ENCODE measurements around the gene B4GALNT2.
"Not testable (repeated sequence)": the region's sequence is repeated elsewhere in the genome, so short reads cannot be mapped to it uniquely, and the experiment has no call there.

The B4GALNT2 gene

DNA sequence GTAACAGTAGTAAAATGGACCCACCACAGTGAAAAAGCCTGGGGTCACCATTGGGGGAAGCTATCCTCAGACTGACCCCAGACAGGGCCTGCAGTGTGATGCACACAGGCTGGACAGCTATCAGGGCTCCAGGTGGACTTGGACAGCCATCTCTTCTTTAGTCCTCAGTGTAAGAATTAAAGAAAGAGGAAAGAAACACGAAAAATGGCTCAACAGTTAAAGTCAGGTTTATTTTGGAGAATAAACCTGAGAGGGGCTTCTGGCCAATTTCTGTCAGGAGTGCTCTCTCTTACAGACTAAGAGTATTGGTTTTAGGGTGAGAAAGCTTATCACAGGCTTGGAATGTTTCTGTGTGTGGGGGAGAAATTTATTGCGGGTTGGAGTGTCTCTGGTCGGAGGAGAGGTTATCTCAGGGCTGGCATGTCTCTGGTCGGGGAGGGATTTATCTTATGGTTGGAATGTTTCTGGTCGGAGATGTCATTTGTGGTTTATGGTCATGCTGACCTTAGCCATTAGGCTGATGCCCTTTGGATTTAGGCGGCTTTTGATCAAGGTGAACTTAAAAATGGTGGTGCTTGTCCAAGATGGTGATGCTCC, 10.8 kb upstream of the B4GALNT2 start:
- DNase-seq = no peak

- no peak for DNase-seq
These were observed 10.0 kb upstream of the B4GALNT2 start for GRCh38 chr17:49122566-49122965.

DNA sequence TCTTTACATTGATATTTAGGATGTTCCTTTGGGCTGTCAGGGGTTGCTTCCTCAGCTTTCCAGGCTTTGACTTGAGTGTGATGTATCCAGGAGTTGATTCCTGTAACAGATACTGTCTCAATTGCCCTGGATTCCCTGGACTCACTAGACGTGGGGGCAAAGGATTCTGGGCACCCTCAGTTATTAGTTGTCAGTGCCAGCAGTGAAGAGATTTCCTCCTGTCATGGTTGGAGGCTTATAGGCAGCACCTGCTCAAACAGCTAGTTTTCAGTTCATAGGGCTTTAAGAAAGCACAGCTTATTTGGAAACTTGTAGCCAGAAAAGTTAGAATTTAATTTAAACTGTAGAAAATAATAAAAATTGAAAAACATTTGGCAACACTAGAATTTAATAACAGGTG, 9.5 kb upstream of the B4GALNT2 start:
- no peak for DNase-seq

DNA sequence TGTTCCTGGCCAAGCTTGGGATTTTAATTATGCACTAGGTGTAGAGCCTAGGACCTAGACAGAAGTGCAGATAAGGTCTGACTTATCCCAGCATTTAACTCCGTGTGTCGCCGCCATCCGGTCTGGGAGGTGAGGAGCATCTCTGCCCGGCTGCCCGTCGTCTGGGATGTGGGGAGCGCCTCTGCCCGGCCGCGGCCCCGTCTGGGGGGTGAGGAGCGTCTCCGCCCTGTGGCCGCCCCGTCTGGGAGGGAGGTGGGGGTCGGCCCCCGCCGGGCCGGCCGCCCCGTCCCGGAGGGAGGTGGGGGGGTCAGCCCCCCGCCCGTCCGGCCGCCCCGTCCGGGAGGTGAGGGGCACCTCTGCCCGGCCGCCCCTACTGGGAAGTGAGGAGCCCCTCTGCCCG, 7.1 kb upstream of the B4GALNT2 start:
- DNase-seq = no peak

GRCh38 chr17:49126183-49126859, 6.2 kb upstream of the B4GALNT2 start:
- not testable (repeated sequence) for DNase-seq

DNA sequence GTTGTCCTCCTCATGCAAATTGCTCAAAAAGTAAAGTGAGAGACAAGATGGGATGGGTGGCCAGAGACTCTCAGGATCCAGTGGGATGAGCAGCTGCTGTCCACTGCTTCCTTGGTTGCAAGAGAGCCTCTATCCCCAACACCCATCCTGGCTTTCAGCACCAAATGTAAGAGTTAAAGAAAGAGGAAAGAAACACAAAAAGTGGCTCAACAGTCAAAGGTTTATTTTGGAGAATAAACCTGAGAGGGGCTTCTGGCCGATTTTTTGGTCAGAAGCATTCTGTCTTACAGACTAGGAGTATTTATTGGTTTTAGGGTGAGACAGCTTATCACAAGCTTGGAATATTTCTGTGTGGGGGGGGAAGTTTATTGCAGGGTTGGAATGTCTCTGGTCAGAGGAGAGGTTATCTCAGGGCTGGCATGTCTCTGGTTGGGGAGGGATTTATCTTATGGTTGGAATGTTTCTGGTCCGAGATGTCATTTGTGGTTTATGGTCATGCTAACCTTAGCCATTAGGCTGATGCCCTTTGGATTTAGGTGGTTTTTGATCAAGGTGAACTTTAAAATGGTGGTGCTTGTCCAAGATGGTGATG, 3.1 kb upstream of the B4GALNT2 start:
- not testable (repeated sequence) for DNase-seq

DNA sequence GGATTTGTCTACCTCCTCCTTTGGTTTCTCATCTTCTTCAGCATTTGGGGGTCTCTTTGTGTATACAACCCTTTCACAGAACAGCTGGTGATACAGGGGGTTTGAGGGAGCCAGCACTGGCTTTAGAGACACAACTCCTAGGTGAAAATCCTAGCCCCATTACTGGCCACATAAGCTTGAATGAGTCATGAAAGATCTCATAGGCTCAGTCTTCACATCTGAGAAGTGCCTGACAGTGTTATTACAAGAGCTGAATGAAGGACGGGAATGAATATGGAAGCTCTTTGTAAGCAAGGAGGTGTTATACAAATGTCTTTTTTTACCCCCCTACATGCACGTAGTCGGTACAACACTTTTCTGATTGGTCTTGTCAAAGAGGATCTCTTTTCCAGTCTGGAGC, 1.7 kb upstream of the B4GALNT2 start:
- DNase-seq = no peak

- no peak for DNase-seq
These were observed 261 bp upstream of the B4GALNT2 start for GRCh38 chr17:49132317-49132698.

GRCh38 chr17:49136335-49136734, 3.8 kb downstream of the B4GALNT2 start:
- DNase-seq = no peak

- DNase-seq = not testable (repeated sequence)
These were observed 13.1 kb downstream of the B4GALNT2 start for GRCh38 chr17:49145654-49146053.

DNA sequence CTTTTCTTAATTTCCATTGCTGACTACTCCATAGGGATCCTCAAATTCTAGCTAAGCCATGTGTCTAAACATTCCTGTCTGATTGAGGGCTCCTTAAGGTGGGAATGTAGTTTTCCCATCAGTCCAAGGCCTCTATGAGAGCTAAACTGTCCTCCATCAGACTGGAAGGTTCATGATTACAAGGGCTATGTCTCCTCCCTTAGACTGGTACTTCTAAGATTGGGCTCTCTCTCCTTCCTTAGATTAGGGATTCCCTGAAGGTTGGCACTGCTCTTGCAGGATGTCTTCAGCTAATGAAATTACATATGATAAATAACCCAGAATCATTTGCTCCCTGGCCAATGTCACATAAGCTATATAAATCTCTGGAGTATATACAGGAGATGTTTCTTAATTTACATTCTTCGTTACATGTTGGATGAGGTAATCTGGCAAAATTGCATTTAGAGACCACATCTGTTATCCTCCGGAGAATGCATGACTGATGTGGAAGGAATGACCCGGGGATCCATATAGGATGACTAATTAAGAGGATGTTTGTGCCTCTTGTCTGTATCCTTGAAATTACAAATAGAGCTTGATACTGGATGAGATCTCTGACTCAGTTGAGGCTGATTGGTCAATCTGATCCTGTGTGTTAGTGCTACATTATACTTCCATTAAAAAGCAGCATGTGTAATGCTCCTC, 14.2 kb downstream of the B4GALNT2 start:
- DNase-seq = no peak

DNA sequence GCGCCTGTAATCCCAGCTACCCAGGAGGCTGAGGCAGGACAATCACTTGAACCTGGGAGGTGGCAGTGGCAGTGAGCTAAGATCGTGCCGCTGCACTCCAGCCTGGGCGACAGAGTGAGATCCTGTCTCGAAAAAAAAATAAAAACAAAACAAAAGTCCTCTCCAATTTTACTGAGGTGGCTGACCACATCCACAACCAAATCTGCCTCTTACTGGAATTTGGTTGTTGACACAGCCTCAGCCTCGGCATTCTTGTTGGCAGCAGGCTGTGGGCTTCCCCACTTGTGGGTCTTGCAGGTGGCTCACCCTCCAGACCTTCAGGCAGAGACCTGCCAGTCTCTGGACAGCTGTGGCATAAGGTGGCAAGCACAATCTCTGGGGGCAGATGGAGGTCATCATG, 15.6 kb downstream of the B4GALNT2 start:
- DNase-seq = no peak

DNA sequence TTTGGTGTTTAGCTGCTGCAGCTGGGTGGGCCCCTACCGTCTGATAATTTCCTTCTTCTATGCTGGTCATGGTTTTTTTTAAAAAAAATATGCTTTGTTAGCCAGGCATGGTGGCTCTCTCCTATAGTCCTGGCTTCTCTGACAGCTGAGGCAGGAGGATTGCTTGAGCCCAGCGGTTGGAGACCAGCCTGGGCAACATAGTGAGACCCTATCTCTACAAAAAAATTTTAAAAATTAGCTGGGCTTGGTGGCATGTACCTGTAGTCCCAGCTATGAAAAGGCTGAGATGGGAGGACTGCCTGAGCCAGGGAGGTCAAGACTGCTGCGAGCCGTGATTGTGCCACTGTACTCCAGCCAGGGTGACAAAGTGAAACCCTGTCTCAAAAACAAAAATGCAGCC, 19.4 kb downstream of the B4GALNT2 start:
- DNase-seq = no peak

DNA sequence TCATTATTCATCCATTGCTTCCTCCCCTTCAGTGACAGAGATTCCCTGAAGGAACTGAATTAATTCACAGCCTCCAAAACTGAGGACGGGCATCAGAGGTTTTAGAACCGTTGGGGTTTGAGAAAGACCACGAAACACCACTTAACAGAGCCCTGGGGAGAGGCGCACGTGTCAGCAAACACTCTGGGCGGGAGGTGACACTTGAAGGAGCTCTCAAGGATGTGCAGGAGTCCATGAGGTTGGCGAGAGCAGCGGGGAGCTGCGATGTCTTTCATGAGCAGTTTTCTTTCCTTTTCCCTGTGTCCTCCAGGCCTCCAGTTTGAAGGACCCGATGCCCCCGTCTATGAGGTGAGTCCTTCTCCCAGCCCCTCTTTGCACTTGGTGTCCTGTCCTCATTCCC, 23.7 kb downstream of the B4GALNT2 start:
- DNase-seq = no peak

DNA sequence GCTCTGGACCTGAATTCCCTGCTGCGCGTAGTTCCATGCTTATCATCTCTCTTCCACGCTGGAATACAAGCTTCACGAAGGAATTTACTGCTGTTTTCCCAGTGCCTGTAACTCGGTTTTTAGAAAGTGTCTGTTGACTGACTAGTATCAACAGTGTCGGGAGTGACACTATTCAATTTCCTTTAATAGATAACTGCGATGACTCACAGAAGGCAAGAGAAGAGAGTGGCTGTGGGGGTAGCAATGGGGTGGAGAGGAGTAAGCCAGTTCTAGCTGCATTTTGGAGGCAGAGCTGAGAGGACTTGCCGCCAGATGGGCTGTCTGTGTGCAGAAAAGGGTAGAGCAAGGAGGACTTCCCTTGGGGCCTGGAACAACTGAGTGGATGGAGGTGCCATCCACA, 25.2 kb downstream of the B4GALNT2 start:
- no peak for DNase-seq

DNA sequence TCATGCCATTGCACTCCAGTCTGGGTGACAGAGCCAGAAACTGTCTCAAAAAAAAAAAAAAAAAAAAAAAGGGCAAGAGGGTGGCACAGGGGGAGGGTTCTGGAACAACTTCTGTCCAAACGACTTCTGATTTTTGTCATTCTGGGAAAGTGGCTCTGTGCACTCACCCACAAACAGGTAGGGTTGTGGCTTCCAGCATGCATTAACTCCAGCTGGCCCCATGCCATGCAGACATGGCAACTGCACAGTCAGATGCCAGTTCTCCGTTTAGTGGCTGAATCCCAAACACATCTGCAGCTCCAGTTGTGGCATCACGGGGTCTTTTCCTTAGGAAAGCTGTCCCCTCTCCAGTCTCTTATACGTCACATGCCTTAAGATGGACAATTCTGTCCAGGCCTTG, 30.3 kb downstream of the B4GALNT2 start:
- no peak for DNase-seq

- no peak for DNase-seq
These were observed 32.6 kb downstream of the B4GALNT2 start for GRCh38 chr17:49165143-49165542.

GRCh38 chr17:49168706-49169105, 36.1 kb downstream of the B4GALNT2 start:
- no peak for DNase-seq

DNA sequence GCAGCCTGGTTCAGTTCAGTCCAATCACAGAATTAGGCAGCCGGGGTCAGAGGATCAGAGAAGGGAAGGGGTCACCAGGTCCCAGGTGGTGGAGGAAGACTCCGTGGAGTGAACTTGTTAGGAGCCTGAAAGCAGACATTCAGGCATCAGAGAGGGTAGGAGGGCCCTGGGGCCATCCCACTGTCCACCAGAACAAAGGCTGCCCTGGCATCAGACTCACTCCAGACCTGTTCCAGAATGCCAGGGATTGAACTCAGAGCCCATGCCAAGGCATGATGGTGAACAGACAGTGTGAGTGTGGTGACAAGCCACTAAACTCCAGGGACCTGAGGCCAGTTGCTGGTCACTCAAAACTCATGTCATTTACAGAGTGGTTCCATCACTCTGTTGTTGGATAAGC, 37.6 kb downstream of the B4GALNT2 start:
- DNase-seq = no peak

DNA sequence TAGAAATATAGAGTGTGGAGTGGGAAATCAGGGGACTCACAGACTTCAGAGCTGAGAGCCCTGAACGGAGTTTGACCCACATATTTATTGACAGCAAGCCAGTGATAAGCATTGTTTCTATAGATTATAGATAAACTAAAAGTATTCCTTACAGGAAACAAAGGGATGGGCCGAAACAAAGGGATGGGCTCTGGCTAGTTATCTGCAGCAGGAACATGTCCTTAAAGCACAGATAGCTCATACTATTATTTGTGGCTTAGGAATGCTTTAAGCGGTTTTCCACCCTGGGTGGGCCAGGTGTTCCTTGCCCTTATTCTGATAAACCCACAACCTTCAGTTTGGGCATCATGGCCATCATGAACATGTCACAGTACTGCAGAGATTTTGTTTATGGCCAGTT, 38.1 kb downstream of the B4GALNT2 start:
- not testable (repeated sequence) for DNase-seq

DNA sequence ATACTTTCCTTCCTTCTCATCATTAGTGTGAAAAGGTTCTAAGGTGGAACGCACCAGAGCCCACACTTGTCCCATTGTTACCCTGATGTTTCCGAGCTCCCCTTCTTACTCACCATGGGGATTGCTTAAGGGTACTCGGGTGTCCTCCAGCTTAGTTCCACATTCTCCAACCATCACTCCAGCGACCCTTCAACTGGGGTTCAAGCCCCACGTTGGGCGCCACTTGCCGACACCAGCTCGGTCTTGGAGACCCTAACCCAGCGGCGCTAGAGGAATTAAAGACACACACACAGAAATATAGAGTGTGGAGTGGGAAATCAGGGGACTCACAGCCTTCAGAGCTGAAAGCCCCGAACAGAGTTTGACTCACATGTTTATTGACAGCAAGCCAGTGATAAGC, 43.4 kb downstream of the B4GALNT2 start:
- DNase-seq = not testable (repeated sequence)

- peak; percentile 77 for DNase-seq
These were observed 47.7 kb downstream of the B4GALNT2 start for GRCh38 chr17:49180303-49180702.

DNA sequence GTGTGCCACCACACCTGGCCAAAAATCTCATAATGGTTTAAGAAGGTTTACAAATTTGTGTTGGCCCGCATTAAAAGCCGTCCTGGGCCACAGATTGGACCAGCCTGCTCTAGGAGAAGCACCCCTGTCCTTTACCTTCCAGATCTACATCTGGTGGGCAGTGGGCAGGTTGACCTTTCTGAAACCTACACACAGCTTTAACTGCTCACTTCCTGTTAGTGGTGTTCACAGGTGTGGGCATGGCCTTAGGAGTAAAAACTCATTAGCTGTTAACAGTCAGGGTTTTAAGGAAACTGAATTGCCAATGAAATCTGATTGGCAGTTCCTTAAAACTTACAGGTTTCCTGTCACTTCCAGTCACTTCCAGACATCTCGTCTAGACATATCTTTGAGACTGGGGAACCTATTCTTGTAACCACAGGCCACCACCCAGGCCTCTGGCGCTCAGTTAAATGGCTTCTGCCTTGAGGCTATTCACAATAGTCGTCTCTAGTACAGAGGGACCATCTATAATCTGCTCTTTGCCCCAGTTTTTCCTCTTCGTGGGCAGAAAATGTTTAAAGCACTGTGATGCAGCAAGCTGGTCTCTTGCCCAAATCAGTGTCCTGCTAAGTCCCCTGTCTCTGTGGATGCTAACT, 48.5 kb downstream of the B4GALNT2 start:
- no peak for DNase-seq

DNA sequence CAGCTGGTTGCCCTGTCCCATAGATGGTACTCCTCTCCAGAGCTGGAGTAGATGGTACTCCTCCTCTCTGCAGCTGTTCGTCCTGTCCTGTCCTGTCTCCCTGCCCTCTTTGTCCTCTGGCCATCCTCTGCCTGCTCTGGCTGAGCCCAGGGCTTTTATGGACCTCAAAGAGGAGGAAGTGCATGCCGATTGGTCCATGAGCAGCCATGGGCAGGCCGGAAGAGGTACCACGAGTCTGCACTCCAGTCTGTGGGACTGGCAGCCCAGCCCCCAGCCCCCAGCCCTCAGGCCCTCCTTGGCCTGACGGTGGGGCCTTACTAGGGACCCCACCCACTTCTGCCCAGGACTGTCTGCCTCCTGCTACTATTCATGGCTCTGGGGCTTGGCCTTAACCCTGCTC, 50.8 kb downstream of the B4GALNT2 start:
- DNase-seq = no peak
